Cardiac fibroblast (primary cell): ENCODE results near the gene ZNF148.

Source experiments
- DNase-seq, 2 donors: peaks; one replicate each; pipeline versions ENCODE4 v3.0.0 to v3.0.0-alpha.2; 2010; ENCODE audit warnings: low read depth in 2 of 2
- H3K4me3 ChIP-seq, 2 donors: replicated peaks in 1 of 2; 1 replicate in 1 of 2; 2 replicates in 1 of 2; pipeline ENCODE4 v1.5.1; 2011; ENCODE audit warnings: low read depth in 2 of 2, low read length in 2 of 2, mild to moderate bottlenecking in 2 of 2, moderate library complexity in 1 of 2
- TF ChIP-seq, protein P1 (sequence below): IDR thresholded peaks from one replicate; pipeline ENCODE4 v1.5.1; 2011; ENCODE audit warnings: low read depth, mild to moderate bottlenecking, low read length, inconsistent platforms

The ZNF148 gene

DNA sequence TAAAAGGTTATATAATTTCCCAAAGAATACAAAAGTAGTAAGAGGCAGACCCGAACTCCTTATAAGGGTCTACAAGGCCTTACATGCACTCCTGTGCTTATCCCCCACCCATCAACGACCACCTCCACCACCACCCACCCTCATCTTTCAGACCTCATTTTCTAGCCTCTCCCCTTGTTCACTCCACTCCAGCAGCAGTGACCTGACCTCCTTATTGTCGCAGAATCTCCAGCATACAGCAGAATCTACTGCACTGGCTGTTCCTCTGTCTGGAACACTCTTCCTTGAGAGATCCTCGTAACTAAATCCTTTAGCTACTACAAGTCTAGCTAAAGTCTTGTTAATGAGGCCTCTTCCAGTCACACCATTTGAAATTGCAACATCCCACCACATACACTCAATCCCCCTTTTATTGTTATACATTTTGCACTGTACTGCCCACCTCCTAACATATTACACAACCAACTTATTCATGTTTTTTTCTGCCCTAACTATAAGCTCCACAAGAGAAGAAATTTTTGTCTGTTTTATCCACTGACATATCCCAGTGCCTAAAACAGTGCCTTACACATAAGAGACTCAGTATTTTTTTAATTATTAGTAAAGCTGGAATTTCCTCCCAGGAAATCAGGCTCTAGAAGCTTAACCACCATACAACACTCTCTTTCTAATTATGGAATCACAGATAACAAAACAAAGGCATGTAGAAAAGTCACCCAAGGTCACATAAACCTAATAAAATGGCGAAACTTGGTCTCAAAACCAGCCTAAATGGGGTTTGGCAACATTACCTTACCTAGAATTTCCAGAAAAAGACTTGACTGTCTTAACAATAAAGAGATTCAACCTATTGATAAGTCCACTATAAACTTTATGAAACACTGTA is 40.2 kb downstream of the ZNF148 start:
- TF ChIP-seq, protein P1, sequence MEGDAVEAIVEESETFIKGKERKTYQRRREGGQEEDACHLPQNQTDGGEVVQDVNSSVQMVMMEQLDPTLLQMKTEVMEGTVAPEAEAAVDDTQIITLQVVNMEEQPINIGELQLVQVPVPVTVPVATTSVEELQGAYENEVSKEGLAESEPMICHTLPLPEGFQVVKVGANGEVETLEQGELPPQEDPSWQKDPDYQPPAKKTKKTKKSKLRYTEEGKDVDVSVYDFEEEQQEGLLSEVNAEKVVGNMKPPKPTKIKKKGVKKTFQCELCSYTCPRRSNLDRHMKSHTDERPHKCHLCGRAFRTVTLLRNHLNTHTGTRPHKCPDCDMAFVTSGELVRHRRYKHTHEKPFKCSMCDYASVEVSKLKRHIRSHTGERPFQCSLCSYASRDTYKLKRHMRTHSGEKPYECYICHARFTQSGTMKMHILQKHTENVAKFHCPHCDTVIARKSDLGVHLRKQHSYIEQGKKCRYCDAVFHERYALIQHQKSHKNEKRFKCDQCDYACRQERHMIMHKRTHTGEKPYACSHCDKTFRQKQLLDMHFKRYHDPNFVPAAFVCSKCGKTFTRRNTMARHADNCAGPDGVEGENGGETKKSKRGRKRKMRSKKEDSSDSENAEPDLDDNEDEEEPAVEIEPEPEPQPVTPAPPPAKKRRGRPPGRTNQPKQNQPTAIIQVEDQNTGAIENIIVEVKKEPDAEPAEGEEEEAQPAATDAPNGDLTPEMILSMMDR = no peak
- peak in 1 of 2 donors; percentile 33 for DNase-seq
- no peak overlapping the region for H3K4me3 ChIP-seq

DNA sequence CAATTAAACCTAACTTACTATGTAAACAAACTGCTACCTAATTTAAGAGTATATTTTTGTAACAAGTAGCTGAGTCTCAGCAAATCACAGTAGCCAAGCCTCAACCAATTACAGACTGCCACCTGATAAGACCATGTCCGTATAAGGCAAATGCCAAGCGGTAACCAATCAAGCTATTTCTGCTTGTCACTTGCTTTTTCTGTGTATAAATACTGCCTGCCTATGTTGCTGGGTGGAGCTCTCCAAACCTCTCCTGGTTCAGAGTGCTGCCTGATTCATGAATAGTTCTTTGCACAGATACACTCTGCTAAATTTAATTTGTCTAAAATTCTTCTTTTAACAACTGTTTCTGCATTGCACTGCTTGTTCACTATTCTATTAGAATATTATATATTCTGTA is 42.6 kb downstream of the ZNF148 start:
- DNase-seq = no peak
- no peak overlapping the region for H3K4me3 ChIP-seq
- TF ChIP-seq, protein P1 = no peak

DNA sequence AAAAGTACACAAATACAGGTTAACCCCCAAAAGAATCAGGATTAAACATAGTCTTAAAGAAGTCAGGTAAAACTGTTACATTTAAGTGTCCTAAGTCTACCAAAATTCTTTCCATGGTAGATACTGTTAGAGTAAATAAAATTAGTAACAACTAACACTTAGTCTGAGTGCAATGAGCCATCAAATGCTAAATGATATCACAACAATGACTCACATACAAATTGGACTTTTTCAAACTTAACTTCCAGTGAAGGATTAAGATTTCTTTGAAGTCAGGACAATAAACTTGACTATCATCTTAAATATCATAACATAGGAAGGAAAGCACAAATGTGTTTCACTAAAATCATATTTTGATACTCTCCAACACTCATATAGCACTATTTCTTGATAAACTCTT is 43.9 kb downstream of the ZNF148 start:
- no peak for DNase-seq
- no peak overlapping the region for H3K4me3 ChIP-seq
- TF ChIP-seq, protein P1 = no peak

DNA sequence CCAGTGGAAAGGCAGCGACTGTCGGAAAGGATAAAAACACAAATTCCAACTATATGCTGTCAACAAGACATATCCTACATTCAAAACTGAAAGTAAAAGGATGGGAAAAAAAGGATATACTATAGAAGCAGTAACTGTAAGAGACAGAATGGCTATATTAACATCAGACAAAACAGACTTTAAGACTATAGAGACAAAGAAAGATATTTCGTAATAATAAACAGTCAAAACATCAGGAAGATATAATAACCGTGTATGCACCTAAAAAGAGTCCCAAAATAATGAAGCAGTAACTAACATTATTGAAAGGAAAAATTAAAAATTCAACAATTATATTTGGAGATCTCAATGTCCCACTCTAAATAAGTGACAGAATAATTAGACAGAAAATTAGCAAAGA is 48.2 kb downstream of the ZNF148 start:
- TF ChIP-seq, protein P1 = no peak

DNA sequence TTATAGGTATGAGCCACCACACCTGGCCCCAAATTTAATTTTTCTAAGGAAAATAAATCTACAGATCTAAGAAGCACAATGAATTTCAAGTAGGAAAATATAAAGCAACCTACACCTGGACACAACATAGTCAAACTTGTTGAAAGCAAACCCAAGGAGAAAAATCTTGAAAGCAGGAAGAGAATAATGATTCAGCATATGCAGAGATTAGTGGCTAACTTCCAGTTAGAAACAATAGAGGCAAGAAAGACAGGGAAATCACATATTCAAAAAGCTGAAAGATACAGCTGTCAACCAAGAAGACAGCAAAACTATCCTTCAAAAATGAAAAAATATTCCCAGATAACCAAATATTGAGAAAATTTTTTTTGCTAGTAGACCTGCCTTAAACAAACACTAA is 49.4 kb downstream of the ZNF148 start:
- TF ChIP-seq, protein P1 = no peak
- no peak overlapping the region for H3K4me3 ChIP-seq
- DNase-seq = no peak

More for the DNA sequence above, 48.2 kb downstream of the ZNF148 start:
- no peak overlapping the region for H3K4me3 ChIP-seq
- DNase-seq = no peak

DNA sequence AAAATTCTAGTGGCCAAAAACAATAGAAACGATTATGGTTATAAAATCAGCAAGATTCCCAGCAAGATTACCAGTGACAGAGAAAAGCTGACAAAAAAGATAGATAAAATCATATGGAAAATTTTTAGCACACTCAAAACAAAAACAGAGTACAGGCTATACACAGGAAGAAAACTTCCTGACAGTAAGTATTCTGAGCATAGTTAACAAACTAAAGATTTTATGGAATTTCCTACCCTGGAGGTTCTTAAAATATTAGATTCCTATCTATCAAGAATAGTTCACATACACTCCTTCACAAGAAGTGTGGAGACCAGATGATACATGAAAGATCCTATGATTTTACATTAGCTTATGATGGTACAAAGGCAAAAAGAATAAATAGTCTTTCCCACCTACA is 50.8 kb downstream of the ZNF148 start:
- no peak for DNase-seq
- TF ChIP-seq, protein P1 = no peak
- no peak overlapping the region for H3K4me3 ChIP-seq

DNA sequence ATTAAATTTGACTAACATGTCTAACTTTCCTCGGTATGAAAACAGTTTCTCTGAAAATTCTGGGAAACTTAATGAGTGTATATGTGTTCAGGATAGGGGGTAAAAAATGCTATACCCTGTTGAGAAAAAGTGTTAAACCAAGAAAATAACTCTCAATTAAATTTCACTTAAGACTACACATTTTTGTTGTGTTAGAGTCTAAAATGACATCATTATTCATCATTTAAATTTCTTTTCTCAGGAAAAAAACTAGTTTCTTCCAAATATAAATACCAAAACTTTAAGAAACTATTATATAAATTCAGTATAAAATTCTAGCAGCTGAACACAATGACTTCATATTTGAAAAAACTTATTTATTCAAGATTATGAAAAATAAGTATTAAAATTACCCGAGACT is 52.2 kb downstream of the ZNF148 start:
- no peak overlapping the region for H3K4me3 ChIP-seq
- TF ChIP-seq, protein P1 = no peak
- no peak for DNase-seq
